OCI-LY3 (cell line): ENCODE results near the gene HOXD12.

Experiments used
- H2AFZ ChIP-seq: fragments of 200-600, 300-600 bp; shearing (Covaris generic); 2 replicates; pipeline ENCODE4 v1.6.0; 2014; ENCODE audit warnings: antibody characterized with exemption, low read depth, low read length
- H3K27ac ChIP-seq: fragments of 200-600, 300-600 bp; sonication (generic); 2 replicates; pipeline ENCODE4 v1.5.1; 2014; ENCODE audit warnings: mild to moderate bottlenecking, low read length, moderate library complexity, mixed read lengths
- H3K27me3 ChIP-seq: fragments of 200-600, 300-600 bp; sonication (generic); 2 replicates; pipeline ENCODE4 v1.6.1; 2014; ENCODE audit warnings: low read depth, low read length, mixed read lengths
- H3K36me3 ChIP-seq: fragments of 200-600, 300-600 bp; sonication (generic); replicated peaks from 2 replicates; pipeline ENCODE3; 2014; ENCODE audit warnings: low read depth, low read length, mixed read lengths
- H3K4me1 ChIP-seq: fragments of 300-600, 200-600 bp; sonication (generic); 2 replicates; pipeline ENCODE4 v1.6.1; 2014; ENCODE audit warnings: low read length, mixed read lengths
- H3K4me2 ChIP-seq: fragments of 200-600, 300-600 bp; sonication (generic); 2 replicates; pipeline ENCODE4 v1.6.1; 2014; ENCODE audit warnings: low read length, mixed read lengths
- H3K4me3 ChIP-seq: fragments of 300-600, 200-600 bp; sonication (generic); 2 replicates; pipeline ENCODE4 v1.5.1; 2014; ENCODE audit warnings: antibody characterized with exemption, mild to moderate bottlenecking, low read length, moderate library complexity
- H3K79me2 ChIP-seq: fragments of 300-600, 200-600 bp; shearing (Covaris generic); 2 replicates; pipeline ENCODE4 v1.6.1; 2014; ENCODE audit warnings: mild to moderate bottlenecking, low read length, mixed read lengths
- H3K9ac ChIP-seq: fragments of 300-600, 200-600 bp; shearing (Covaris generic); 2 replicates; pipeline ENCODE4 v1.6.0; 2014; ENCODE audit warnings: mild to moderate bottlenecking, low read length, moderate library complexity
- H3K9me3 ChIP-seq: fragments of 200-600, 300-600 bp; shearing (Covaris generic); 2 replicates; pipeline ENCODE4 v1.6.1; 2014; ENCODE audit warnings: low read length, mixed read lengths; ENCODE audit not compliant: insufficient read depth
- H4K20me1 ChIP-seq: fragments of 200-600, 300-600 bp; sonication (generic); 2 replicates; pipeline ENCODE4 v1.6.1; 2016; ENCODE audit warnings: low read length, mixed read lengths; ENCODE audit not compliant: insufficient read depth
- CTCF ChIP-seq: fragments of 200-600, 300-600 bp; sonication (generic); IDR thresholded peaks from 2 replicates; pipeline ENCODE4 v1.5.1; 2014; ENCODE audit warnings: antibody characterized with exemption, low read length, low read depth
- EZH2phosphoT487 ChIP-seq: fragments of 200-600 bp; shearing (Covaris generic); IDR thresholded peaks from 2 replicates; pipeline ENCODE4 v1.6.1; 2018; ENCODE audit warnings: antibody characterized with exemption, mixed run types, low read depth

Gene HOXD12

GRCh38 chr2:176101842-176102241 lies 2.2 kb downstream of the HOXD12 start:
- Histone ChIP-seq H3K27ac (no peak overlapping the region), H3K27me3 (no peaks in the 10 kb centered on the region), H3K9ac (no peak overlapping the region), H4K20me1 (no peaks in the 10 kb centered on the region), H3K36me3 (no peaks in the 10 kb centered on the region), H3K9me3 (no peaks in the 10 kb centered on the region), H3K4me1 (peaks cover 16% of the 10 kb centered on the region), H2AFZ (no peak overlapping the region), H3K79me2 (no peaks in the 10 kb centered on the region), H3K4me3 (no peak overlapping the region), H3K4me2 (no peak overlapping the region)
- TF ChIP-seq EZH2phosphoT487 (no peak), CTCF (no peak)

GRCh38 chr2:176102309-176102866 lies 2.8 kb downstream of the HOXD12 start:
- Histone ChIP-seq H3K4me3 (no peak overlapping the region), H3K27me3 (no peaks in the 10 kb centered on the region), H3K79me2 (no peaks in the 10 kb centered on the region), H3K4me1 (peaks cover 18% of the 10 kb centered on the region), H4K20me1 (no peaks in the 10 kb centered on the region), H3K36me3 (no peaks in the 10 kb centered on the region), H3K4me2 (no peak overlapping the region), H3K27ac (no peak overlapping the region), H2AFZ (no peak overlapping the region), H3K9ac (no peak overlapping the region), H3K9me3 (no peaks in the 10 kb centered on the region)
- no peak for TF ChIP-seq CTCF
- TF ChIP-seq EZH2phosphoT487: no peak

- Histone ChIP-seq H3K27me3 (no peaks in the 10 kb centered on the region), H3K4me1 (peaks cover 13% of the 10 kb centered on the region), H2AFZ (no peak overlapping the region), H4K20me1 (no peaks in the 10 kb centered on the region), H3K27ac (no peak overlapping the region), H3K4me2 (no peak overlapping the region), H3K9ac (no peak overlapping the region), H3K4me3 (no peak overlapping the region), H3K36me3 (no peaks in the 10 kb centered on the region), H3K79me2 (no peaks in the 10 kb centered on the region), H3K9me3 (no peaks in the 10 kb centered on the region)
- TF ChIP-seq EZH2phosphoT487 (no peak), CTCF (no peak)
Observed at GRCh38 chr2:176103194-176103593, 3.6 kb downstream of the HOXD12 start.

GRCh38 chr2:176103742-176104315 lies 4.2 kb downstream of the HOXD12 start:
- Histone ChIP-seq H3K36me3 (no peaks in the 10 kb centered on the region), H3K4me3 (no peak overlapping the region), H3K4me1 (peaks cover 13% of the 10 kb centered on the region), H3K27ac (no peak overlapping the region), H2AFZ (no peak overlapping the region), H3K27me3 (no peaks in the 10 kb centered on the region), H3K9ac (no peak overlapping the region), H4K20me1 (no peaks in the 10 kb centered on the region), H3K4me2 (peak overlapping the region; percentile 11; the same call in 1 of the 2 replicates), H3K79me2 (no peaks in the 10 kb centered on the region), H3K9me3 (no peaks in the 10 kb centered on the region)
- no peak for TF ChIP-seq CTCF
- TF ChIP-seq EZH2phosphoT487: no peak
